IMR-90 (cell line): Measurements from ENCODE around the gene YIPF6. TPM values are rescaled to one million over a fixed set of nuclear protein-coding genes. Genes with fewer than 3 reads are reported as not detected.

Experiments
- ATAC-seq: fragments of 200-7000 bp; cut with Tn5 transposase; 2 replicates; pipeline ENCODE4 v1.9.1; 2020; ENCODE audit warnings: low read depth, mild to moderate bottlenecking, moderate library complexity
- BruUV-seq: library from RNA; stranded (reverse); fragments of 400-500 nt; replicated peaks from 2 replicates; lab custom pipeline; 2021; lab: Mats Ljungman, UMichigan
- CTCF ChIA-PET: fragments of 300-600 bp; formaldehyde crosslinking; extraction: SDS; loops from one replicate; lab custom pipeline; 2021; ENCODE audit warnings: antibody characterized with exemption; lab: Yijun Ruan, JAX
- POLR2A ChIA-PET: fragments of 300-600 bp; sonication (Branson Sonifier 250); formaldehyde crosslinking; loops from one replicate; lab custom pipeline; 2022; ENCODE audit warnings: antibody characterized with exemption; ENCODE audit not compliant: unreplicated experiment; lab: Charles Lee
- DNase-seq: peaks from one replicate; pipeline ENCODE4 v3.0.0; 2013
- H2AFZ ChIP-seq: replicated peaks from 2 replicates; pipeline ENCODE3; 2013; ENCODE audit warnings: low read length, mild to moderate bottlenecking; ENCODE audit not compliant: poor library complexity
- H2AK5ac ChIP-seq: 2 replicates; pipeline ENCODE4 v1.6.1; 2013; ENCODE audit warnings: low read depth, low read length, inconsistent platforms
- H2AK9ac ChIP-seq: replicated peaks from 2 replicates; pipeline ENCODE3; 2013; ENCODE audit warnings: mild to moderate bottlenecking, low read depth, low read length, moderate library complexity; ENCODE audit not compliant: poor library complexity
- H2BK120ac ChIP-seq: 2 replicates; pipeline ENCODE4 v1.6.1; 2013; ENCODE audit warnings: low read depth, low read length, inconsistent platforms
- H2BK15ac ChIP-seq: 3 replicates; pipeline ENCODE4 v1.6.1; 2013; ENCODE audit warnings: low read depth, low read length, inconsistent platforms
- H2BK20ac ChIP-seq: 2 replicates; pipeline ENCODE4 v1.6.1; 2013; ENCODE audit warnings: low read depth, mild to moderate bottlenecking, inconsistent platforms, low read length, moderate library complexity
- H2BK5ac ChIP-seq: 2 replicates; pipeline ENCODE4 v1.6.1; 2013; ENCODE audit warnings: mild to moderate bottlenecking, low read depth, low read length, inconsistent platforms; ENCODE audit not compliant: poor library complexity, severe bottlenecking
- H3K14ac ChIP-seq: replicated peaks from 2 replicates; pipeline ENCODE4 v1.6.1; 2013; ENCODE audit warnings: low read depth, low read length, inconsistent platforms
- H3K18ac ChIP-seq: 2 replicates; pipeline ENCODE4 v1.6.1; 2013; ENCODE audit warnings: low read depth, low read length, control low read depth
- H3K23ac ChIP-seq: 2 replicates; pipeline ENCODE4 v1.6.1; 2013; ENCODE audit warnings: low read depth, low read length, inconsistent platforms
- H3K27ac ChIP-seq: 2 replicates; pipeline ENCODE4 v1.5.1; 2013; ENCODE audit warnings: mild to moderate bottlenecking, control low read depth, low read length; ENCODE audit not compliant: insufficient read depth
- H3K27me3 ChIP-seq: 2 replicates; pipeline ENCODE4 v1.6.1; 2013; ENCODE audit warnings: low read length; ENCODE audit not compliant: control insufficient read depth, insufficient read depth
- H3K36me3 ChIP-seq: 2 replicates; pipeline ENCODE4 v1.6.1; 2013; ENCODE audit warnings: low read length, mixed read lengths; ENCODE audit not compliant: control insufficient read depth, insufficient read depth
- H3K4ac ChIP-seq: 2 replicates; pipeline ENCODE4 v1.6.1; 2013; ENCODE audit warnings: low read depth, low read length, inconsistent platforms
- H3K4me1 ChIP-seq: 2 replicates; pipeline ENCODE4 v1.6.1; 2013; ENCODE audit warnings: low read length, mixed read lengths; ENCODE audit not compliant: control insufficient read depth, insufficient read depth
- H3K4me2 ChIP-seq: 2 replicates; pipeline ENCODE4 v1.6.1; 2013; ENCODE audit warnings: low read depth, mild to moderate bottlenecking, control low read depth, low read length, moderate library complexity
- H3K4me3 ChIP-seq: 2 replicates; pipeline ENCODE4 v1.5.1; 2013; ENCODE audit warnings: low read depth, mild to moderate bottlenecking, control low read depth, low read length, moderate library complexity; ENCODE audit not compliant: insufficient read depth
- H3K56ac ChIP-seq: 2 replicates; pipeline ENCODE4 v1.6.1; 2013; ENCODE audit warnings: low read length, inconsistent platforms; ENCODE audit not compliant: insufficient read depth; ENCODE audit errors: extremely low read depth
- H3K79me1 ChIP-seq, 2 experiments: 2 replicates each; pipeline ENCODE4 v1.6.1; 2013; ENCODE audit warnings: low read length in 2 of 2, inconsistent platforms in 1 of 2, low read depth in 1 of 2
- H3K9ac ChIP-seq: 2 replicates; pipeline ENCODE4 v1.6.1; 2013; ENCODE audit warnings: low read depth, low read length, control low read depth
- H3K9me1 ChIP-seq: 2 replicates; pipeline ENCODE4 v1.6.1; 2013; ENCODE audit warnings: low read length, inconsistent platforms; ENCODE audit not compliant: insufficient read depth
- H3K9me3 ChIP-seq: 2 replicates; pipeline ENCODE4 v1.6.1; 2013; ENCODE audit warnings: low read length; ENCODE audit not compliant: control insufficient read depth, insufficient read depth
- H4K20me1 ChIP-seq: 2 replicates; pipeline ENCODE4 v1.6.1; 2013; ENCODE audit warnings: low read length, inconsistent platforms; ENCODE audit not compliant: insufficient read depth
- H4K5ac ChIP-seq: 2 replicates; pipeline ENCODE4 v1.6.1; 2013; ENCODE audit warnings: mild to moderate bottlenecking, low read depth, low read length, control low read depth
- H4K8ac ChIP-seq, 2 experiments: 2 replicates each; pipeline ENCODE4 v1.6.1; 2013; ENCODE audit warnings: low read depth in 2 of 2, low read length in 2 of 2, control low read depth in 1 of 2, inconsistent platforms in 1 of 2
- H4K91ac ChIP-seq: 2 replicates; pipeline ENCODE4 v1.6.1; 2013; ENCODE audit warnings: low read depth, low read length, inconsistent platforms; ENCODE audit not compliant: insufficient read depth
- BHLHE40 ChIP-seq: fragments of 150-350 bp; IDR thresholded peaks from 2 replicates; pipeline ENCODE4 v1.6.1; 2016; ENCODE audit warnings: mild to moderate bottlenecking, low read depth, low read length
- CEBPB ChIP-seq: IDR thresholded peaks from 2 replicates; pipeline ENCODE4 v1.6.1; 2012; ENCODE audit warnings: low read depth, low read length, improper control_type of control experiment
- CHD1 ChIP-seq: IDR thresholded peaks from 2 replicates; pipeline ENCODE4 v1.6.1; 2012; ENCODE audit warnings: low read depth, low read length, improper control_type of control experiment
- CTCF ChIP-seq: conservative IDR thresholded peaks from 2 replicates; pipeline ENCODE4 v1.5.1; 2012; ENCODE audit warnings: mild to moderate bottlenecking, low read depth, low read length, improper control_type of control experiment
- FOS ChIP-seq: fragments of 150-350 bp; IDR thresholded peaks from 2 replicates; pipeline ENCODE4 v1.6.1; 2016; ENCODE audit warnings: low read depth, low read length
- MAFK ChIP-seq: IDR thresholded peaks from 2 replicates; pipeline ENCODE4 v1.6.1; 2012; ENCODE audit warnings: low read depth, low read length, improper control_type of control experiment
- MAZ ChIP-seq: IDR thresholded peaks from 2 replicates; pipeline ENCODE4 v1.6.1; 2012; ENCODE audit warnings: low read depth, mild to moderate bottlenecking, low read length, improper control_type of control experiment, moderate library complexity, borderline replicate concordance
- MXI1 ChIP-seq: IDR thresholded peaks from 2 replicates; pipeline ENCODE4 v1.6.1; 2012; ENCODE audit warnings: low read depth, mild to moderate bottlenecking, low read length, moderate library complexity, borderline replicate concordance
- NFE2L2 ChIP-seq: fragments of 150-350 bp; IDR thresholded peaks from 2 replicates; pipeline ENCODE4 v1.6.1; 2016; ENCODE audit warnings: low read depth, mild to moderate bottlenecking, low read length
- POLR2A ChIP-seq: IDR thresholded peaks from 2 replicates; pipeline ENCODE4 v1.6.1; 2012; ENCODE audit warnings: mild to moderate bottlenecking, low read depth, low read length
- RAD21 ChIP-seq: IDR thresholded peaks from 2 replicates; pipeline ENCODE4 v1.6.1; 2012; ENCODE audit warnings: low read length, improper control_type of control experiment
- SMC3 ChIP-seq: fragments of 150-350 bp; IDR thresholded peaks from 2 replicates; pipeline ENCODE4 v1.6.1; 2016; ENCODE audit warnings: low read depth, mild to moderate bottlenecking, antibody characterized with exemption, low read length, moderate library complexity
- USF2 ChIP-seq: fragments of 150-350 bp; IDR thresholded peaks from 2 replicates; pipeline ENCODE4 v1.6.1; 2017; ENCODE audit warnings: mild to moderate bottlenecking, antibody characterized with exemption, low read length, low read depth
- WGBS, 2 experiments: methylation state at CpG; one replicate each; pipeline versions ENCODE4 v1.1.5 to v1.1.7; 2013; ENCODE audit warnings: missing lambda C conversion rate in 2 of 2; ENCODE audit not compliant: insufficient read length in 1 of 2; ENCODE audit errors: extremely low coverage in 2 of 2; 5-methylcytosine and 5-hydroxymethylcytosine counted together
- dilution Hi-C: fragments of 300-500 bp; cut with HindIII; formaldehyde crosslinking; loops from one replicate; pipeline ENCODE4 v1.14.3; 2018; ENCODE audit warnings: low sequenced_read_pairs; ENCODE audit not compliant: unreplicated experiment
- in situ Hi-C: fragments of 300-500 bp; cut with MboI; formaldehyde crosslinking; loops from 3 replicates; pipeline ENCODE4 v1.14.3; 2019; ENCODE audit warnings: low sequenced_read_pairs, inconsistent platforms, mixed read lengths
- intact Hi-C: fragments of 100-400 bp; cut with micrococcal nuclease; formaldehyde crosslinking; loops from 2 replicates; pipeline ENCODE4 v1.10.0; 2022
- polyA plus RNA-seq, 3 experiments: library from polyadenylated mRNA; depleted of rRNA; stranded (reverse); fragments of >200 nt; gene quantifications; 2 replicates each; pipeline ENCODE4 v1.2.3, GENCODE V29; 2012; ENCODE audit warnings: low replicate concordance in 1 of 3
- total RNA-seq: library from RNA; depleted of rRNA; stranded (reverse); fragments of >200 nt; gene quantifications from 2 replicates; pipeline ENCODE4 v1.2.3, GENCODE V29; 2012

YIPF6 gene
- total and polyA plus RNA-seq, 2 of the 4 experiments (the other 2 are of a cell fraction) = 9.7 to 22.4 TPM

DNA sequence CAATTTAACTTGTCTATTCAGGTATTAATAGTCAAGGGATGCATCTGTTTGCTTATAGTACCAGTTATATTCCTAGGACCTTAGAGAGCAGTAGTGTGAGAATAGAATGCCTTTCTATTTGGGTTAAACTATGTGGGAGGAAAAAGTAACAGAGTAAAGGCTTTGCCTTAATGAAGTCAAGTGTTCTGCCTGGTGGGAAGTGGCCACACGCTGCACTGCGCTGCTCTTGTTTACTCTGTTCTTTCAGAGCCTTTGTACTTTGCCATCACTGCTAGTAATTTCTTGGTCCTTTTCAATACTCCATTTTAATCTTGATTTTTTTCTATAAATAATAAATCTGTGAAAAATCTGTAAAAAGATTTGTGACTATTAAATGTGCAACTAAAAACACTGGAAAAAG lies 38.0 kb downstream of the YIPF6 start:
- H3K18ac ChIP-seq = no peak overlapping the region
- ATAC-seq (no peak), DNase-seq (no peak)
- H3K36me3 ChIP-seq = peaks cover 3% of the 10 kb centered on the region
- ChIA-PET CTCF (no interaction called here), POLR2A (no interaction called here)
- H2BK120ac ChIP-seq = no peak overlapping the region
- H3K9me3 ChIP-seq = peaks cover 3% of the 10 kb centered on the region; the same call in 1 of the 2 replicates
- no peak overlapping the region for H2BK15ac ChIP-seq
- no peak overlapping the region for H4K5ac ChIP-seq
- no peak overlapping the region for H4K8ac ChIP-seq
- no peak for TF ChIP-seq CTCF
- TF ChIP-seq RAD21 = no peak
- TF ChIP-seq FOS = no peak
- no peak for TF ChIP-seq CHD1
- TF ChIP-seq SMC3 = no peak
- no peak for TF ChIP-seq POLR2A
- TF ChIP-seq CEBPB = no peak
- TF ChIP-seq BHLHE40 = no peak
- no peak for TF ChIP-seq MAFK
- TF ChIP-seq MXI1 = no peak
- TF ChIP-seq NFE2L2 = no peak
- TF ChIP-seq USF2 = no peak
- TF ChIP-seq MAZ = no peak
- no TSS peak for BruUV-seq
- WGBS, 2 experiments = no CpG with 5 or more reads among the region's 2 CpGs
- H2AFZ ChIP-seq = no peak overlapping the region
- no peak overlapping the region for H3K14ac ChIP-seq
- H3K27me3 ChIP-seq = peaks cover 4% of the 10 kb centered on the region
- H3K4me3 ChIP-seq = no peak overlapping the region
- no peak overlapping the region for H3K56ac ChIP-seq
- no peaks in the 10 kb centered on the region for H3K4me1 ChIP-seq
- intact Hi-C loops = loop anchor here (10.0 kb wide), 1 partner anchor 168 kb away; no protein-coding TSS in a partner anchor
- H2BK20ac ChIP-seq = no peak overlapping the region
- H3K23ac ChIP-seq = no peak overlapping the region
- H3K9me1 ChIP-seq = no peaks in the 10 kb centered on the region
- H4K91ac ChIP-seq = no peak overlapping the region
- in situ Hi-C loops = no loop called here
- no peak overlapping the region for H3K4me2 ChIP-seq
- H3K79me1 ChIP-seq = no peaks in the 10 kb centered on the region
- no peaks in the 10 kb centered on the region for H4K20me1 ChIP-seq
- H3K4ac ChIP-seq = no peak overlapping the region
- no peak overlapping the region for H3K27ac ChIP-seq
- dilution Hi-C loops = no loop called here
- H2AK5ac ChIP-seq = no peak overlapping the region
- no peak overlapping the region for H2AK9ac ChIP-seq
- no peak overlapping the region for H3K9ac ChIP-seq
- H2BK5ac ChIP-seq = no peak overlapping the region
